ENCODE measurements around the gene LRBA. TPM values are rescaled to one million over a fixed set of nuclear protein-coding genes. Genes with fewer than 3 reads are reported as not detected.

Gene LRBA
- polyA plus RNA-seq, 1 of the 3 experiments (the other 2 are of a cell fraction) = 11.4 TPM

DNA sequence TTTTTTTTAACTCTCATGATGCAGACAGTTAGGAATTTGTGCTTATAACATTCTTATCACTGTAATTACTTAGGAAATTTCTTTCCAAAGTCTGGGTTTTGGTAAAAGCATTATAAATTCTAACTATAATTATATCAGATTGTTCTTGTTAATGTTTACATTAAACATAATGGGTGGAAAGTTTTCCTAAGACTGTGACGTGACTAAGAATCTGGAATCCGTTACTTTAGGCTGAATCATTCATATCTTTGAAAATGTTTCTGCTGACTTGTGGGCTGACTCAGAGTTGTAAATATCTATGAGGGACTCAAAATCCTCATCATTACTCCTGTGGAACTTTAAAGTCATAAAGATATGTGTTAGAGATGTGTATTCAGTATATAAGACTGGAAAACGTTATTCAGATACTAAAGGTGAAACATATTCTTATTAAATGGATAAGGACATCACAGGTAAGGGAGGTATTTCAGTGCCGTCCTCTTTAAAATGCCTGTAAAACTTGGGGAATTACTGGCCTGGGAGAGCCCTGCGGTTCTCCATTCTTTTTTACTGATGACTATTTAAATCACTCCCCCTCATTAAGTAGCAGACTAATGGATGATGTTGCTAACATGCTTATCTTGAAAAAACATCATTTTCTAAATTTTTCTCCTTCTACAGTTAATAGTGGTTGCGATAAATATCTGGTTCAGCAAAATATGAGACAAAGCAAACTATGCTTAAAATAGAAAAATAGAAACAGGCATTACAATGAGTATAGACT, 777.8 kb downstream of the LRBA start:
- Histone ChIP-seq H3K36me3 (replicated peaks in 1 of 2; ENCODE audit: control insufficient read depth in 1 of 2, insufficient read depth in 2 of 2, low read length in 1 of 2) (peaks cover 47% of the 10 kb centered on the region in 2 experiments), H3K4me2 (peak overlapping the region; percentile 60), H3K4me1 (ENCODE audit: control insufficient read depth in 1 of 2, insufficient read depth in 2 of 2, low read depth in 1 of 2, low read length in 1 of 2) (peaks cover 26 to 32% of the 10 kb centered on the region in 2 experiments), H3K79me2 (ENCODE audit: insufficient read depth) (no peaks in the 10 kb centered on the region), H3K4me3 (ENCODE audit: low read depth in 2 of 2, low read length in 1 of 2) (peak overlapping the region; percentile 10 to 24; a peak in 3 of 4 replicates), H3K27me3 (ENCODE audit: insufficient read depth) (no peaks in the 10 kb centered on the region), H3K9me3 (no peaks in the 10 kb centered on the region), H3K9ac (peak overlapping the region; percentile 61), H3K9me2 (no peaks in the 10 kb centered on the region), H3F3A (replicated peaks; ENCODE audit: insufficient read depth) (peaks cover 52% of the 10 kb centered on the region), H4K20me1 (ENCODE audit: insufficient read depth) (no peaks in the 10 kb centered on the region), H3K27ac (ENCODE audit: low read depth in 2 of 2, low read length in 1 of 2) (peak overlapping the region; percentile 89 to 96), H2AFZ (ENCODE audit: low read depth) (peak overlapping the region; percentile 10; the same call in 1 of the 2 replicates)
- no peak for DNase-seq
- TF ChIP-seq POLR2AphosphoS5 (IDR thresholded peaks at IDR 0.05; ENCODE audit: low read depth, low read length) = peak; percentile 49; the same call in 1 of the 2 replicates
- TF ChIP-seq RXRA (IDR thresholded peaks at IDR 0.05; ENCODE audit: borderline replicate concordance, low read depth) = peak; percentile 17; the same call in 1 of the 2 replicates
- peak; percentile 96 for TF ChIP-seq FOSL2 (IDR thresholded peaks at IDR 0.05; ENCODE audit: borderline replicate concordance, low read depth)
- TF ChIP-seq PBX3 (IDR thresholded peaks at IDR 0.05) = peak; percentile 72
- TF ChIP-seq MEF2A (IDR thresholded peaks at IDR 0.05; ENCODE audit: borderline replicate concordance, low read depth) = peak; percentile 65
- peak; percentile 89 for TF ChIP-seq FOXM1 (IDR thresholded peaks at IDR 0.05; ENCODE audit: low read depth)
- TF ChIP-seq ELF1 (IDR thresholded peaks at IDR 0.05) = no peak
- TF ChIP-seq EP300 (IDR thresholded peaks at IDR 0.05; ENCODE audit: borderline replicate concordance in 1 of 2, low read depth in 1 of 2, low read length in 1 of 2) = peak in 1 of 2 experiments; percentile 93; a peak in 2 of 4 replicates
- TF ChIP-seq TCF12 (IDR thresholded peaks at IDR 0.05) = peak; percentile 91
- no peak for TF ChIP-seq SIN3A (IDR thresholded peaks at IDR 0.05; ENCODE audit: borderline replicate concordance, low read depth, low read length)
- peak; percentile 80 for TF ChIP-seq TEAD4 (IDR thresholded peaks at IDR 0.05; ENCODE audit: borderline replicate concordance, insufficient read depth)
- no peak for TF ChIP-seq FOXJ3 (CRISPR knock-in tag; IDR thresholded peaks at IDR 0.05)
- TF ChIP-seq JUND (IDR thresholded peaks at IDR 0.05) = peak; percentile 95
- TF ChIP-seq NFIC (IDR thresholded peaks at IDR 0.05; ENCODE audit: borderline replicate concordance) = peak; percentile 72; the same call in 1 of the 2 replicates
- WGBS (ENCODE audit: low lambda C conversion rate) = 7% methylated on average over 6 of the region's 6 CpGs
- ChIA-PET CTCF (no interaction called here), POLR2A (no interaction called here)

GRCh38 chr4:150236626-150237025, 778.5 kb downstream of the LRBA start:
- CTCF ChIA-PET = interaction anchor here (0.6 kb wide), 1 partner anchor 578 kb away, joined by 3 read pairs; no protein-coding TSS in a partner anchor
- Histone ChIP-seq H3K9ac (peak overlapping the region; percentile 61; the same call in 1 of the 2 replicates), H3K79me2 (ENCODE audit: insufficient read depth) (no peaks in the 10 kb centered on the region; the same call in 1 of the 2 replicates), H3K27ac (ENCODE audit: low read depth in 2 of 2, low read length in 1 of 2) (peak overlapping the region; percentile 89 to 96), H3K4me1 (ENCODE audit: control insufficient read depth in 1 of 2, insufficient read depth in 2 of 2, low read depth in 1 of 2, low read length in 1 of 2) (peaks cover 28 to 39% of the 10 kb centered on the region in 2 experiments), H3K27me3 (ENCODE audit: insufficient read depth) (no peaks in the 10 kb centered on the region), H3K4me3 (ENCODE audit: low read depth in 2 of 2, low read length in 1 of 2) (0 out of 4 replicates have a peak overlapping the region, but pooled peaks of 1 of the 2 experiments have one; percentile 1), H3F3A (replicated peaks; ENCODE audit: insufficient read depth) (peaks cover 52% of the 10 kb centered on the region), H2AFZ (ENCODE audit: low read depth) (no peak overlapping the region), H3K9me2 (no peaks in the 10 kb centered on the region), H3K9me3 (no peaks in the 10 kb centered on the region), H3K36me3 (replicated peaks in 1 of 2; ENCODE audit: control insufficient read depth in 1 of 2, insufficient read depth in 2 of 2, low read length in 1 of 2) (peaks cover 44 to 49% of the 10 kb centered on the region in 2 experiments), H3K4me2 (peak overlapping the region; percentile 60), H4K20me1 (ENCODE audit: insufficient read depth) (no peaks in the 10 kb centered on the region)
- TF ChIP-seq NFIC (IDR thresholded peaks at IDR 0.05; ENCODE audit: borderline replicate concordance) (peak; percentile 14; the same call in 1 of the 2 replicates), JUND (IDR thresholded peaks at IDR 0.05) (peak; percentile 53), FOSL2 (IDR thresholded peaks at IDR 0.05; ENCODE audit: borderline replicate concordance, low read depth) (peak; percentile 58; the same call in 1 of the 2 replicates), PBX3 (IDR thresholded peaks at IDR 0.05) (peak; percentile 83), GABPA (IDR thresholded peaks at IDR 0.05; ENCODE audit: low read depth) (no peak), EP300 (IDR thresholded peaks at IDR 0.05; ENCODE audit: borderline replicate concordance in 1 of 2, low read depth in 1 of 2, low read length in 1 of 2) (peak in 1 of 2 experiments; percentile 40; a peak in 1 of 4 replicates)
- TF ChIP-seq, protein P1, sequence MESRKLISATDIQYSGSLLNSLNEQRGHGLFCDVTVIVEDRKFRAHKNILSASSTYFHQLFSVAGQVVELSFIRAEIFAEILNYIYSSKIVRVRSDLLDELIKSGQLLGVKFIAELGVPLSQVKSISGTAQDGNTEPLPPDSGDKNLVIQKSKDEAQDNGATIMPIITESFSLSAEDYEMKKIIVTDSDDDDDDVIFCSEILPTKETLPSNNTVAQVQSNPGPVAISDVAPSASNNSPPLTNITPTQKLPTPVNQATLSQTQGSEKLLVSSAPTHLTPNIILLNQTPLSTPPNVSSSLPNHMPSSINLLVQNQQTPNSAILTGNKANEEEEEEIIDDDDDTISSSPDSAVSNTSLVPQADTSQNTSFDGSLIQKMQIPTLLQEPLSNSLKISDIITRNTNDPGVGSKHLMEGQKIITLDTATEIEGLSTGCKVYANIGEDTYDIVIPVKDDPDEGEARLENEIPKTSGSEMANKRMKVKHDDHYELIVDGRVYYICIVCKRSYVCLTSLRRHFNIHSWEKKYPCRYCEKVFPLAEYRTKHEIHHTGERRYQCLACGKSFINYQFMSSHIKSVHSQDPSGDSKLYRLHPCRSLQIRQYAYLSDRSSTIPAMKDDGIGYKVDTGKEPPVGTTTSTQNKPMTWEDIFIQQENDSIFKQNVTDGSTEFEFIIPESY (IDR thresholded peaks at IDR 0.05; ENCODE audit: borderline replicate concordance, low read depth) = no peak
- no peak for DNase-seq
- POLR2A ChIA-PET = no interaction called here

Data from SK-N-SH (cell line).